ENCODE results near the gene MAGEA12.

DNA sequence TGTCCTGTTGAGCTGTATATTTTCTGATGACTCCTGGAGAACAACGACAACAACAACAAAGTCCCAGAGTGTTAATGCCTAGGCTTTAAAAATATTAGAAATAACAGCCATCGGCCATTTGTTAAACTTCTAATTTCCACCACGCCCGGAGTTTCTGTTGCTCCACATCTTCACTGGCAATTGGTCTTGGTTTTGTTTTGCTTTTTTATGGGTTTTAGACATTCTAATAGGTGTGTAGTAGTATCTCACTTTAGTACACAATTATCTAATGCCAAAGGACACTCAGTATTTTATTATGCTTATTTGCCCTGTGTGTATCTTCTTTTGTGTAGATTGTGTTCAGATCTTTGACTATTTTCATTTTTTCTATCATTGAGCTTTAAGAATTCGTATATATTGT is 5.0 kb downstream of the MAGEA12 start:
- TF ChIP-seq, protein P1, sequence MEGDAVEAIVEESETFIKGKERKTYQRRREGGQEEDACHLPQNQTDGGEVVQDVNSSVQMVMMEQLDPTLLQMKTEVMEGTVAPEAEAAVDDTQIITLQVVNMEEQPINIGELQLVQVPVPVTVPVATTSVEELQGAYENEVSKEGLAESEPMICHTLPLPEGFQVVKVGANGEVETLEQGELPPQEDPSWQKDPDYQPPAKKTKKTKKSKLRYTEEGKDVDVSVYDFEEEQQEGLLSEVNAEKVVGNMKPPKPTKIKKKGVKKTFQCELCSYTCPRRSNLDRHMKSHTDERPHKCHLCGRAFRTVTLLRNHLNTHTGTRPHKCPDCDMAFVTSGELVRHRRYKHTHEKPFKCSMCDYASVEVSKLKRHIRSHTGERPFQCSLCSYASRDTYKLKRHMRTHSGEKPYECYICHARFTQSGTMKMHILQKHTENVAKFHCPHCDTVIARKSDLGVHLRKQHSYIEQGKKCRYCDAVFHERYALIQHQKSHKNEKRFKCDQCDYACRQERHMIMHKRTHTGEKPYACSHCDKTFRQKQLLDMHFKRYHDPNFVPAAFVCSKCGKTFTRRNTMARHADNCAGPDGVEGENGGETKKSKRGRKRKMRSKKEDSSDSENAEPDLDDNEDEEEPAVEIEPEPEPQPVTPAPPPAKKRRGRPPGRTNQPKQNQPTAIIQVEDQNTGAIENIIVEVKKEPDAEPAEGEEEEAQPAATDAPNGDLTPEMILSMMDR (IDR thresholded peaks at IDR 0.05): no peak
- TF ChIP-seq POLR2A (IDR thresholded peaks at IDR 0.05): no peak

Measured in adrenal gland (tissue), 5 donors.